Measurements from ENCODE around the gene ZBP1.

Gene ZBP1

DNA sequence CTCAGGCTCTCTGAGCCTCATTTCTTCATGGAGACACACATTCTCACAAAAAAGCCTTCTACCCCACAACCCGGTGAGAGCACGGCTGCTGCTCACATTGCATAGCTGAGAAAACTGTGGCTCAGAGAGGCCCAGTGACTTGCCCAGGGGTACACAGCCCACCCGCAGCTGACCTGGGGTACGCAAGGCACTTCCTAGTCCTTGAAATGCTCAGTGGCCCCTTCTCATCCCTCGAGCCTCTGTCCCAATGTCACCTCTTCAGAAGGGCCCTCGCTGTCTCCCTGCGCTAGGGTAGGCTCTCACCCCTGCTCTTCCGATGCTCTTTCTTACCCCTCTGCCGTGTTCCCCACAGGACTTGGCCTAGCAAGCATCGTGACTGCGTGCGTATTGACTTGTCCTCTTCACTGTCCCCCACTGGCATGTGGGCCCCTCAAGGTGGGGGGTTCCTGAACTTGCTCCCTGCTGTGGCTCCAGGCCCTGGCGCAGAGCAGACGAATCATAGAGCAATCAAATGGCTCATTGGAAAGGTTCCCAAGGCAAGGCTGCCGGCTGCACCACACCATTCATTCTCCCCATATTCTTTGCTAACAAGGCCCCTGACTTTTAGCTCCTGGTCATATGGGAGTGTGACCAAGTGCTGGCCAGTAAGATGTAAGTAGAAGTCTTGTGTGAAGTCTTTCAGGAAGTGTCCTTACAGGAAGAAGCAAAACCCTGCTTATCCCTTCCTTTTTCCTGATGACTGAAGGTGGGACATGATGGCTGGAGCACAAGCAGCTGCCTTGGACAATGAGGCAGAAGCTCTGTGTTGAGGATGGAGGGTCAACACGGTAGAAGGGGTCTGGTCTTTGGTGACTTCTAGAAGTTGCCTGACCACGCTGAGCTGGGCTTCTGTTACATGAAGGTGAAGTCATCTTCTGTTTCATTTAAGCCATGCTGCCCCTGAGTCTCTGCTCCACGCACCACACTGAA is 36.7 kb downstream of the ZBP1 start:
- DNase-seq: no peak

DNA sequence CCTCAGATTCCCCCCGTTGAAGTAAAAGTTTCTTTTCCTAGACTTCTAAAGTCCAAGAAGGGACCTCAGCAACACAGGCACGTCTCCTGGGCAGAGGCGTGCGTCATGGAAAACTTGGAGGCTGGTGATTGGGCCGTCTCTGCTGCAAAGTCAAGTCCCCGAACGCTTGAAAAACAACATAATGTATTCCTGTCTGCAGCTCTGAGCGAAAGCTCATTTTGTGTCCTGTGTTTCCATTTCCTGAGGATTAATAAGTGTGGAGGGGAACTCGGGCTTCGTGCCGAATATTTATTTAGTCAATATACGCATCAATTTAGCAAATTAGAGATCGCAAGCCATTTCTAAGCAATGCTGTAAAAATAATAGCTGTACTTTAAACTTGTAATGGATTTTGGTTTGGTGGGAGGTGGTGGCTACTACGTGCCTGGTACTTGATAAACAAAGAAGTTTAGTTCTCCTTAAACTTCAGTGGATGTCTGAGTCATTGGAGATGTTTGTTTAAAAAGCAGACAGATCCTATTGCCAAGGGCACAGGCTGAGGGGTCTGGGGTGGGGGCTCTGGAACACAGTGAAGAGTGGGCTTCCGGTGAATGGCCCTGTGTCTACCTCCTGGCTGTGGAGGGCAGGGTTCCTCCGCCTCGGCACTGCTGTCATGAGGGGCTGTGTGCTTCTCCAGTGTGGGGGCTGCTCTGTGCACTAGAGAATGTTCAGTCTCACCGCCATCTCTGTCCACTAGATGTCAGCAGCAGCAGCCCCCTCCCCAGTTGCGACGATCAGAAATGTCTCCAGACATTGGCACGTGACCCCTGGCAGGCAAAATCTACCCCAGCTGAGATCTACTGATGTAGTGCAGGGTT is 37.6 kb downstream of the ZBP1 start:
- peak in 1 of 2 experiments; percentile 5 for DNase-seq

DNA sequence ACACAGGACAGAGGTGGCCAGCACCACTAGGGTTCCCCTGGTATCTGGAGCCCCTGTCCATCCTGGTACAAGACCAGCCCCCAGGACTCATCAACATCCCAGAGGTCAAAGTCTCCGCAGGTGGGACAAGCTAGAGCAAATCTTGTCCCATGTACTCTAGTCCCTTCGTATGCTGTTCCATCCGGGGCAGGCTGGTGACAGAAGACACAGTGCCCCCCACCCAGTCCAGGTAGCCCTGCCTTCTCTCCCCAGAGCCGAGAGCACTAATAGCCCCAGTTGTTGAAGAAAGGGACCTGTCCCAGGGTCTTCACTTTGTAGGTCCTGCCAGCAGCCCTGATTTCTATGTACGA is 38.2 kb downstream of the ZBP1 start:
- no peak for DNase-seq

DNA sequence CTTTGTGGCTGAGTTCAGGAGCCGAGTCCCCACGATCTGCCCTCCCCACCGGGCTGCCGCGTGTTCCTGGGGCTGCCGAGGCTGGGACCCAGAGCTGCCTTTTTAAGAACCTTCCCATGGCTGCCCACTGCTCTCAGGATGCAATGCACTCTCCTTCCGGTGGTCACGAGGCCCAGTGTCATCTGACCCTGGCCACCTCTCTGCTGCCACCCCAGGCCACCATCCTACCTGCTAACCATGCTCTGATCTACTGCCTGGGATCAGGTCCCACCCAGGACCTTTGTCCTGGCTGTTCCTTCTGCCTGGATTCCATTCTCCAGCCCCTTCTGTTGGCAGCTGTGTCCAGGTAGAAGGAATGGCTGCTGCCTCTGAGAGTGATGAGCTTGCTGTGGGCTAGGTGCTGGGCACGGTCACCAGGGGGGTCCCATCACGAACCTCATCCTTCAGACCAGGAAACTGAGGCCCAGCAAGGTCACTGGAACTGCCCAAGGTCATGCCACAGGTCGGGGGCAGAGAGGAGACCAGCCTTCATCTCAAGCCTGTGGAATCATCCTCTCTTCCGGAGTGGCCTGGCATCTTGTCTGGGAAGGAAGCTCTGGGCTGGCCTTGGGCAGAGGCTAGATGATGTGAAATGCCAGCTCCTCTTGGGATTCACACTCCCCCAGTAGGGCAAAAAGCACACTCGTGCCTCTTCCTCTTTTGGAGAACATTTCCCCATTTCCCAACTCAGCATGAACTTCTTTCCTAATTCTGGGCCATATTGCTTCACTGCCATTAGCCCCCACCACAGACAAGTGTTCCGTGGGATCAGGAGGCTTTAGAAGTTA is 38.8 kb downstream of the ZBP1 start:
- DNase-seq: peak in 1 of 2 experiments; percentile 20

DNA sequence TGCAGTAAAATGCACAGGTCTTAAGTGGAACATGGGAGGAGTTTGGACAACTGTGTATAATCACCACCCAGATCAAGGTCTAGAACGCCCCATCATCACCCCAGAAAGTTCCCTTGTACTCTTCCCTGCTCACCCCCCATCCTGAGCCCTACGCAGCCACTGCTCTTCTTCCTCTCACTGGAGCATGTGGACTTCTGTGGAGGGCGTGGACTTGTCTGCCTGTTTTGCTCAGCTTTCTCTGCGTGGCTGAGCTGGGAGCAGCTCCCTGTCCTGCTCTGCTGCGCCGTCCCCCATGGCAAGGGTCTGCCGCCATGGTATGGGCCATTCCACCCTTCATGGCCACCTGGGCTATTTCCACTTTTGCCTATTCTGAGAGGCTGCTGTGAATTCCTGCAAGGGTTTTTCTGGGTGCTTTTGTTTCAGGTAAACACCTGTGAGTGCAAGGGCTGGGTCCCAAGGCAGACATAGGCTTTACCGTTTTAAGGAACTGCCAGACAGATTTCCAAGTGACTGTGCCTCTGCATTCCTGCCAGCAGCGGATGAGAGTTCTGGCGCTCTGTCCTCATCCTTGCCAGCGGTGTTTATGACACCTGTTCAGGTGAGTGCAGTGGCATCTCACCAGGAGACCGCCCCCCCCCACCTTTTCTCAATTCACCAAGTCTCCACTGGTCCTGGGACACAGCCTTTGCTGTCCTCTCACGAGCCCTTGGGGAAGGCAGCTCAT is 39.6 kb downstream of the ZBP1 start:
- DNase-seq: no peak

DNA sequence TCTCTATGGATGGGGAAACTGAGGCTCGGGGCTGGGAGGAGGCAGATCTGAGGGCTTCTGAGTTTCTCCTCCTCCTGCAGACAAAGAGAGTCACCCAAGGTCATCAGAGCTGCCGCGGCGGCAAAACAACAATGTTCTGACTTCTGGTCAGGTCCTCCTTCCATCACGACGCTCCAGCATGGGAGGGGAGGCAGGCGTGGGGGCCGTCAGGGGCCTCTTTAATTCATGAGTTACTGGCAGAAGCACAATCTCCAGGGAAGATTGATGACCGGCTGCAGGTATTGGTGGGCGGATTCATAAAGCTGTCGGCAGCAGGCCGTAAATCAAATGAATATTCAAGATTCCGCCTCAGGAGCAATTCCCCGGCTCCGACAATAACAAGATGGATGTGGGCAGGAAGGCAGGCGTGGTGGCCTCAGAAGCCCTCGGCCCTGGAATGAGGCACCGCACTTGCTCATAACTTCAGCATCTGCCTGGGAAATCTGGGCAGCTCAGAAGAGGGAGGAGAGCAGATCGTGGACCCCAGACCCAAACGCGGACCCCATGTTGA is 40.3 kb downstream of the ZBP1 start:
- DNase-seq: no peak

DNA sequence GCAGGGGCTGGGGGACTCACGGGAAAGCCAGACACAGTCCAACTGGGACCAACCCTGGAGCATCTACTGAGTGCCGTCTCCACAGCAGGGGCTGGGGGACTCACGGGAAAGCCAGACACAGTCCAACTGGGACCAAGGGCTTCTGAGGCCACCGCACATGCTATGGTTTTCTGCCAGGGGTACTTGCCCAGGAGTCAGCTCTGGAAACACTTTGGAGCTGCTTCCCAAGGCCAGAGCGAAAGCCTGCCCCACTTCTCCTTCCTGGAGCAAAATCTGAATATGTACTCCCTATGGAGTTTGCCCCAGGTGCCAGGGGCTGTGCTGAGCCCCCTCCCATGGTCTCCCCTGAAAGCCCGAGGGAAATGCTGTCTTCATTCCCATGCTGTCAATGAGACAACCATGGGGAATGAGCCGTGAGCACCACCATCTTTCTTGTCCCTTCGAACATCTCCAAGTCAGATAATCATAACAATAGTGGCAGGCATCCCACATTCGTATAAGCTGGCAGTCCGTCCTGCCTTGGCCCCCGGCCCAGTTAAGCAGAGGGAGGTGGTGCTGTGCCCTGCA is 40.8 kb downstream of the ZBP1 start:
- no peak for DNase-seq

DNA sequence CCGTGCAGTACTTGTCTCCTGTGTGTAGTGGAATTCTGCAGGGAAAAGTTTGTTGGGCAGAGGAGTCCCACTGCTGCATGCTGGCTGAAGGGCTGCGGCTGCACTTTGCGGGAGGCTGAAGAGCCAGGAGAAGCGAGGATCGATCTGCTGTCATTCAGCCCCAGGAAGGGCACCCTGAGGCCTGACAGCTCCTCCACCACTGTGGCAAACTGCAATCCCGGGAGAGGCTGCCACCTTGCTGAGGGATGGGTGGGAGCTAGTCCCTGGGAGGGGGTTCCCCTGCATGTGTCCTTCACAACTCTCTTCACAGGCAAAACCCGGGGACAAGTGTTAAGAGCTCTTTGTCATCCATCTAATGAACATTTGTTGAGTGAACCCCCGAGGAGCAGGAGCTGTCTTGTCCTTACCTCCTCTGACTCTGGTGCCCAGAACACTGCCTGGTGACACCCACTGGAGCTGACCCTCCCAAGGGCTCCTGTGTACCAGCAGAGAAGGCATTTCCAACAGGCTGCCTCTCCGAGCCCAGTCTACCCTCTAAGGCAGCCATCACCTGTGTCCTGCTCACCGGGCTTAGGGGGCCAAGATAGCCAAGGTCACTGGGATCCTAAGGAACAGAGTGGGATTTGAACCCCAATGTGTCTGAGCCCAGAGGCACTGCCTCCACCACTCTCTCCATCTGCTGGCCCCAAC is 41.6 kb downstream of the ZBP1 start:
- DNase-seq: no peak

DNA sequence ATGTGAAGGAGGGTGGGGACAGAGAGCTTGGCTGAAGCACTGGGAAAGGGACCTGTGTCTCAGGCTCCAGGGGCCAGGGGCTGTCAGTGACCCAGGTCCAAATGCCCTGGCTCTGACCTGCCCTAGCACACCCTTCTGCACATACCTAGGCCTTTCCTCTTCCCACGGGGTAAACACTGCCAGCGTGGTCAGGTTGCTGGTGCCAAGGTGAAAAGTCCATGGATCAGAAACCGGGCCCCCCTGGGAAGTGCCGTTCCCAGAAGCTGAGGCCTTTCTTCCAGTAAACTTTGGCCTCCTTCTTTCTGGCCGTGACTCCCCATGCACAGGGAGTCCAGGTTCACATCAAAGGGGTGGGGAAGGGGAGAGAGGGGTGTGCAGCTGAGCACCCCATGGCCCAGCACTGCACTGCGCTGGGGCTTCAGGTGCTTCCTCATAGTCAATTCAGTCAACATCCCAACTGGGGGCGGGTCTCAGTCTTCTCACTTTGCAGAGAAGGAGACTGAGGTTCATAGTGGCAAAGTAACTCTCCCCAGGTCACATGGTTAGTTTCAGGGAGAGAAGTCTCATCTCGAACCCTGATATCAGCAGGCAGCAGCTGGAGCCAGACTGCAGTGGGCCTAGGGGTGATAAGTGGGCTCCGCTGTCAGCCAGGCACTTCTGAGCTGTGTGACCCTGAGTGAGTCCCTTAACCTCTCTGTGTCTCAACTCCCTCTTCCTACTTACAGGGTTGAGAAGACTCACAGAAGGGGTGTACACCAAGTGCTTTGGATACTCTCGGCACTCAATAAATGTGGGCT is 42.3 kb downstream of the ZBP1 start:
- DNase-seq: no peak

DNA sequence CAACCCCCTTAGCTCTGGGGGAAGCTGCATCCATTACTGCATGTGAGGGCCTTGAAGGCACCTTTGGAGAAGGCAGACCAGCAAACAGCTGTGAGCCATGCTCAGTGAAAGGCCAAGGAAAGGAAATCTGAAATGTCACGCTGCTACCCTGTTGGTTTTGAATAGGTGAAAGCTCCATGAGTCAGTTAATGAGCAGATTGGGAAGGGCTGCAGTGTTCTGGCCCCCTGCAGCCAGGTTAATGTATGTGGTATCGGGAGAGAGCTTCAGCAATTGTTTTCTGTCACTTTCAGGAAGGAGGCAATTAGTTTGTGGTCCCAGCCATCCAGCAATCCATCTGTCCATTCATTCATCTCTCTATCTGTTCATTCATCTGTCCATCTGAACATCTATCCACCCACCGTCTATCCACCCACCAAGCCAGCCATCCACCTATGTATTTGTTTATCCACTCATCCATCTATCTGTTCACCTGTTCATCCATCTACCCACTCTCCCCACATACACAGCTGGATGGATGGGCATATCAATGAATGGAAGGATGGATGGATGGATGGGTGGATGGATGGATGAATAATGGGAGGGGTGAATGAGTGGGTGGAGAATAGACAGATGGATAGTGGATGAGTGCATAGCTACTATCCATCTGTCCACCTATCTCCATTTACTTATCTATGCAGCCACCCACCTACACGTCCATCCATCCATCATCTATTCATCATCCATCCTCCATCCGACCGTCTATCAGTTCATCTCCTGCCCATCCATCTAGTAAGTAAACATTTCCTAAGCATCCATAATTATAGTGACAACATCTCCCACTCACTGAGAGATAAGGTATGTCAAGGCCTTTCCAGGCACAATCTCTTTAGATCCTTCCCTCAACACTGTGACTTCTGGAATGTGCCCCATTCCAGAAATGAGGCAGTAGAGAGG is 43.3 kb downstream of the ZBP1 start:
- DNase-seq: no peak

DNA sequence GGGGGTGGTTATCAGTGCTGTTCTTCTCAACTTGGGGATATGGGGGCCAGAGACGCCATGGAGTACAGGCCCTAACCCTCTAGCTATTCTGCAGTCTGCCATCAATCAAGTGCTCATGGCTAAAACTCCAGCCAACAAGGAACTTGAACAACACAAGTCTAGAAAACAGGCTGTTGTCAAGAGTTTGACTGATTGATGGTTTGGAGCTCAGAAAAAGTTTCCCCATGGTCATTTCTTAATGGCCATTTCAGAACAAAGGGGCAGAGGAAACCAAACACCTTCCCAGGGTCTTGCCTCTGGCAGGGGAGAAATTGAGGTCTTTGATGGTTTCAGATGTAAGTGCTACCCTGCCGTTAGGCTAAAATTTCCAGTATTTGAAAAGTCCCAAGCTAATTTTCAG is 44.2 kb downstream of the ZBP1 start:
- no peak for DNase-seq

DNA sequence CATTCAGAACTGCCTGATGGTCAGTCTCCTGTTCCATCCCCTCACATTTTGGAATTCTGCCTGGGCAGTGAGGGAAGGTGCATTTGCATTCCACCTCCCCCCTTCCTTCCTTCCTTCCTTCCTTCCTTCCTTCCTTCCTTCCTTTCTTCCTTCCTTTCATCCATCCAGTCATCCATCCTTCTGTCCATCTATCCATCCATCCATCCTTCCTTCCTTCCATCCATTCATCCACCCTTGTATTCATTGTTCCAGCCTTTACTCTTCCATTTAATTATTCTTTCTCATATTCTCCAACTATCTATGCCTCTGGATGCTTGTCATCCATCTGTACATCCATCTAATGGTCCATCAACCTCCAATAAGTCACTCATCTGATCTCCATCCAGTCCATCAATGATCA is 45.3 kb downstream of the ZBP1 start:
- no peak for DNase-seq

DNA sequence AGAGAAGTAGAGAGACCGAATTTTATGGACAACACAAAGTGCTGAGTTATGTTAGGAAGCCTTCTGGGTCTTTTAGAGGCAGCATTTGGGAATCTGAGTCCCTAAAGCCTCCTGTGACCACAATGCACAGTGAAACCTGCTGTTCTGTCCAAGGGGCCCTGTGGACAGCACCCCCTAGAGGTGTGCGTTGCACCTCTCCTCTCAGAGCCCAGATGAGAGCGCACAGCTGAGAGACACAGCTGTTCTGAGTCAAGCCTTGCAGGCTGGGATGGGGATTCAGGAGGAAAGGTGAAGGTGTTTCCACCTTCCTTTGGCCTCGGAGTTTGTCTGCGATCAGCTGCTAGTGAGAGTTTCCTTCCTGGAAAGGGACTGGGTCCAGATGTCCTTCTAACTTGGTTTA is 46.3 kb downstream of the ZBP1 start:
- DNase-seq: peak in 1 of 2 experiments; percentile 2

DNA sequence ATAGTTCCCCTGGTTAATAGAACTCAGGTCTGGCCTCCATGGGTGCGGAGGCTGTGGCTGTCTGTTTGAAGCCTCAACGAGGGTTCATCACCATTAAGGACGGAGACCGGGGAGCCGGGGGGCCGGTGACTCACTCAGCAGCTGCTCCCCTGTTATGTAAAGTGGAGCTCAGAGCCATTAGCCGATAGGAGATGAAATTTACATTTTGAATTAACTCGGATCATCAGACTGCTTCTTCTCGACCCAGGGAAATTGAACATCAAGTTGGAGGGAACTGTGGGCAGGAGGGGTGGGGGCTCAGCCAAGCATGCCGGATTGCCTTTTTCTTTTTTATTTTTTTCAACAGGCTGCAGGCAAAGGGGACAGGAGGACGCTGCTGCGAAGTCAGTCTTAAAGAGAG is 47.0 kb downstream of the ZBP1 start:
- DNase-seq: no peak

DNA sequence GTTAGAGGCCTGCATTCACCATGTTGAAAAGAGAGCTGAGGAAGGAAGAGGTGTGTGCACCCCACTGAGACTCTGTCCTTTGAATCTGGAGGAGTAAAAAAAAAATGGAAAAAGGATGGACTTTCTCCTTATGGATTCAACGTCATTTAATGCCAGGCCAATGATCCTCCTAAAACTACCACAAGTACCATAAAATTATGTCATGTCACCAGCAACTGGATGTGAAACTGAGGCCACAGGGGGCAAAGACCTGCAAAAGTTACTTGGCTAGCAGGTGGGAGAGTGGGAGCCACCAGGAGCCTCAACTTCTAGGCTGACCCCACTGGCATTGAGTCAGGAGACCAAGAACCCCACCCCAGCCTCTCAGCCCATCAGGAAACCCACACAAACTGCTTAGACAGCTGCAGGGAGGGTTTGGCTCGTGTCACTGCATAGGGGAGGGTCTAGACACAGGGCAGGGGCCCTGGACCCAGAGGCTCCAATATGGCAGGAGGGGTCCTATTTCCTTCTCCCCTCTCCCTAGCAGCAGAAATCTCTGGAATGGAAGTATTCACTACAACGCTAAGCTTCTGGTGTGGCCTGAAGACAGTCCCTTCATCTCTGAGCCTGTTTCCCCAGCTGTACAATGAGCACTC is 48.3 kb downstream of the ZBP1 start:
- DNase-seq: no peak

DNA sequence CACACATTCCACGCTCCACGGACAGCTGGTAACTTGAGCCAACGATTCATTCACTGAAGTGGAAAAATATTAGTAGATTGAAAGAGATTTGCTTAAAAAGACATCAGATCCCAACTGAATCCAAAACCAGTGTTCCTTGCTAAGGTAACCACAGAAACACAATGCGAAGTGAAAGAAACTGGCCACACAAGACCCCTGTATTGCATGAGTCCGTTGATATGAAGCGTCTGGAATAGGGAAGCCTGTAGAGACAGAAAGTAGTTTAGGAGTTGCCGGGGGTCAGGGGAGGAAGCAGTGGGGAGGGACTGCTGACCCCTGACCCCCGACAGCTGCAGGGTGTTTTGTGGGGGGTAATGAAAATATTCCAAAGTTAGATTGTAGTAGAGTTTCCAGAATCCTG is 49.3 kb downstream of the ZBP1 start:
- no peak for DNase-seq

DNA sequence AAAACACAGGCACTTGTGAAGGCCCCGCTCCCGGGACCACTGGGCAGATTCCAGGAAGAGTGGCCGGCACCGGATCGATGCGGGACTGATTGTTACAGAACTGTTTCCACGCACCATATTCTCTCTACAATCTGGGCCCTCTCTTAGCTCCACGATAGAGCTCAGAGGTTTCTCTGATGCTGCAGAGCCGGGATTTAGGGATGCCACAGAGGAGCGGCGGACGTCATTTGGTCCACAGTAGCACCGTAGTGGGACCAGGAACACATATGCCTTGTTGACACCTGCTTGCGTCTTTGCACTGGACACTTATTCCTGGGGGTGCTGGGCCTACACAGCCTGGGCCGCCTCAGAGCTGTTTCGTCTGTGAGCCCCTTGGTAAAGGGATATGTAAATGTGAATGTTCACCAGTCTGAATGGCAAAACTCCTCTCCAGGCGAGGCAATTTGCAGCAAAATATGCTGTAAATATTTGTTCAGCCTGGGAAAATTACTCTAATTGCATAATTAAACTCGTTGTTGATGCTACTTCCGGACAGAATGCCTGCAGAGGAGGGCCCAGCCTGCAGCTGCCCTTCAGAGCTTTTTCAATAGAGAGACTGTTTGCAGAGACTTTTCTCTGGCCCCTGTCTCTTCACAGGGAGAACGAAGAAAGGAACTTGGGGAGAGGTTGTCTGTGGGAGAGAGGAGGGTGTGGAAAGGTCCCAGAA is 49.9 kb downstream of the ZBP1 start:
- no peak for DNase-seq

DNA sequence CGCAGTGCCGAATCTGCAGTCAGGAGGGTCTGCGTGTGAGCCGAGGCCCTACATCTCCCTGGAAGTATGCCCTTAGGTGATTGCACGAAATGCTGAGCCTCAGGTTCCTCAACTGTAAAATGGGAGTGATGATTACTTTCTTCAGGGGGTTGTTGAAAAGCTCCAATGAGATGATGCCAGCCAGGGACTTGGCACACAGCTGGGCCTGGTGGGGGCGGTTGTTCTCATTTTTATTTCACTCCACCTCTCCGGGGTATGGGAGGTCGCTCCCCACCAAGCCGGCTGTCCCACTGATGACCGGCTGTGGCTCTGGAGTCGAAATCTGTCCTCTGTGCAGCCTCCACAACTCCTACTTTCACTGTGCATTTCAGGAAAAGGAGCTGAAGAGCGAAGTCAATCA is 51.3 kb downstream of the ZBP1 start:
- no peak for DNase-seq
